Loucy (cell line): ENCODE results near the gene C20orf204.

Source experiments
- H2AFZ ChIP-seq: fragments of 200-600 bp; sonication (generic); 2 replicates; pipeline ENCODE4 v1.6.0; 2016; ENCODE audit warnings: antibody characterized with exemption, mild to moderate bottlenecking, low read length, moderate library complexity
- H3F3A ChIP-seq: fragments of 200-600 bp; 2 replicates; pipeline ENCODE4 v1.6.0; 2016; ENCODE audit warnings: antibody characterized with exemption, low read depth, mild to moderate bottlenecking
- H3K27me3 ChIP-seq: fragments of 200-600 bp; sonication (generic); 2 replicates; pipeline ENCODE4 v1.6.1; 2014; ENCODE audit warnings: low read length, mild to moderate bottlenecking; ENCODE audit not compliant: insufficient read depth, poor library complexity, severe bottlenecking
- H3K36me3 ChIP-seq: fragments of 200-600 bp; sonication (generic); 2 replicates; pipeline ENCODE4 v1.6.1; 2016; ENCODE audit warnings: low read length; ENCODE audit not compliant: insufficient read depth
- H3K4me1 ChIP-seq: fragments of 200-600 bp; sonication (generic); 2 replicates; pipeline ENCODE4 v1.5.1; 2014; ENCODE audit warnings: low read length, mild to moderate bottlenecking; ENCODE audit not compliant: insufficient read depth, poor library complexity, severe bottlenecking
- H3K4me2 ChIP-seq: fragments of 200-600 bp; sonication (generic); 2 replicates; pipeline ENCODE4 v1.6.0; 2014; ENCODE audit warnings: antibody characterized with exemption, low read length, low read depth, mild to moderate bottlenecking; ENCODE audit not compliant: poor library complexity, severe bottlenecking
- H3K4me3 ChIP-seq: fragments of 200-600 bp; sonication (generic); 2 replicates; pipeline ENCODE4 v1.5.1; 2014; ENCODE audit warnings: low read length, mild to moderate bottlenecking, mixed read lengths; ENCODE audit not compliant: poor library complexity, severe bottlenecking
- H3K79me2 ChIP-seq: fragments of 200-600 bp; sonication (generic); 2 replicates; pipeline ENCODE4 v1.6.1; 2014; ENCODE audit warnings: low read length; ENCODE audit not compliant: insufficient read depth
- H3K9ac ChIP-seq: fragments of 200-600 bp; sonication (generic); 2 replicates; pipeline ENCODE4 v1.6.0; 2014; ENCODE audit warnings: mild to moderate bottlenecking, low read depth, low read length, moderate library complexity; ENCODE audit not compliant: poor library complexity, severe bottlenecking
- H3K9me2 ChIP-seq: fragments of 200-600 bp; sonication (generic); replicated peaks from 2 replicates; pipeline ENCODE4 v1.6.1; 2016; ENCODE audit warnings: low read depth, low read length, mixed read lengths
- H3K9me3 ChIP-seq: fragments of 200-600 bp; sonication (generic); 2 replicates; pipeline ENCODE4 v1.6.1; 2014; ENCODE audit warnings: mild to moderate bottlenecking, antibody characterized with exemption, low read length, low read depth; ENCODE audit not compliant: insufficient read depth
- H4K20me1 ChIP-seq: fragments of 200-600 bp; sonication (generic); 2 replicates; pipeline ENCODE4 v1.6.0; 2014; ENCODE audit warnings: antibody characterized with exemption, low read length, mild to moderate bottlenecking; ENCODE audit not compliant: insufficient read depth, poor library complexity, severe bottlenecking
- EZH2phosphoT487 ChIP-seq: fragments of 200-600 bp; IDR thresholded peaks from 2 replicates; pipeline ENCODE4 v1.6.1; 2018; ENCODE audit warnings: antibody characterized with exemption, mild to moderate bottlenecking, moderate library complexity, borderline replicate concordance
- TF ChIP-seq, protein P1 (sequence below): fragments of 200-600 bp; sonication (generic); conservative IDR thresholded peaks from 2 replicates; pipeline ENCODE4 v1.5.1; 2014; ENCODE audit warnings: mild to moderate bottlenecking, antibody characterized with exemption, low read length

Gene C20orf204

DNA sequence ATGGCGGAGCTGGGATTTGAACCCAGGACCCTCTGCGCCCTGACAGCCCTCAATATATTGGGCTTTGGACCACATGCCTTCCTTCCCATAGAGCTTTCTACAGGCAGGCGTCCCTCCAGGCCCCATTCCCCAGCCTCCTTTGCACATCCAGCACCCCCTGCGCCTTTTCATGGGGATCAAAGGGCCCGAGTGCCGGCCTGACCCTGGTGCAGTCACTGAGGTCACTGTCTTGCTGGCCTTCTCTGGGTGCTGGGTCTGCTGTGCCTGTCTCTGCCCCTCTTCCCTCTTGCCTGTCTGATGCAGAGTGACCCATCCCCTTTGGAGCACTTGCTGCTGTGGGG is 45.6 kb downstream of the C20orf204 start:
- H3K4me2 ChIP-seq, result peak overlapping the region; percentile 90
- peak overlapping the region; percentile 61 for H3K9ac ChIP-seq
- H3K4me1 ChIP-seq, result peaks cover 45% of the 10 kb centered on the region
- TF ChIP-seq, protein P1, sequence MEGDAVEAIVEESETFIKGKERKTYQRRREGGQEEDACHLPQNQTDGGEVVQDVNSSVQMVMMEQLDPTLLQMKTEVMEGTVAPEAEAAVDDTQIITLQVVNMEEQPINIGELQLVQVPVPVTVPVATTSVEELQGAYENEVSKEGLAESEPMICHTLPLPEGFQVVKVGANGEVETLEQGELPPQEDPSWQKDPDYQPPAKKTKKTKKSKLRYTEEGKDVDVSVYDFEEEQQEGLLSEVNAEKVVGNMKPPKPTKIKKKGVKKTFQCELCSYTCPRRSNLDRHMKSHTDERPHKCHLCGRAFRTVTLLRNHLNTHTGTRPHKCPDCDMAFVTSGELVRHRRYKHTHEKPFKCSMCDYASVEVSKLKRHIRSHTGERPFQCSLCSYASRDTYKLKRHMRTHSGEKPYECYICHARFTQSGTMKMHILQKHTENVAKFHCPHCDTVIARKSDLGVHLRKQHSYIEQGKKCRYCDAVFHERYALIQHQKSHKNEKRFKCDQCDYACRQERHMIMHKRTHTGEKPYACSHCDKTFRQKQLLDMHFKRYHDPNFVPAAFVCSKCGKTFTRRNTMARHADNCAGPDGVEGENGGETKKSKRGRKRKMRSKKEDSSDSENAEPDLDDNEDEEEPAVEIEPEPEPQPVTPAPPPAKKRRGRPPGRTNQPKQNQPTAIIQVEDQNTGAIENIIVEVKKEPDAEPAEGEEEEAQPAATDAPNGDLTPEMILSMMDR, result no peak
- no peak for TF ChIP-seq EZH2phosphoT487
- H3K4me3 ChIP-seq, result no peak overlapping the region
- no peaks in the 10 kb centered on the region for H3K36me3 ChIP-seq
- H3K27me3 ChIP-seq, result no peaks in the 10 kb centered on the region
- 0 out of 2 replicates have a peak, but pooled peaks cover 11% of the 10 kb centered on the region for H3K79me2 ChIP-seq
- H3F3A ChIP-seq, result peaks cover 20% of the 10 kb centered on the region
- no peak overlapping the region for H2AFZ ChIP-seq
- H3K9me2 ChIP-seq, result no peaks in the 10 kb centered on the region
- no peaks in the 10 kb centered on the region for H4K20me1 ChIP-seq
- no peaks in the 10 kb centered on the region for H3K9me3 ChIP-seq

DNA sequence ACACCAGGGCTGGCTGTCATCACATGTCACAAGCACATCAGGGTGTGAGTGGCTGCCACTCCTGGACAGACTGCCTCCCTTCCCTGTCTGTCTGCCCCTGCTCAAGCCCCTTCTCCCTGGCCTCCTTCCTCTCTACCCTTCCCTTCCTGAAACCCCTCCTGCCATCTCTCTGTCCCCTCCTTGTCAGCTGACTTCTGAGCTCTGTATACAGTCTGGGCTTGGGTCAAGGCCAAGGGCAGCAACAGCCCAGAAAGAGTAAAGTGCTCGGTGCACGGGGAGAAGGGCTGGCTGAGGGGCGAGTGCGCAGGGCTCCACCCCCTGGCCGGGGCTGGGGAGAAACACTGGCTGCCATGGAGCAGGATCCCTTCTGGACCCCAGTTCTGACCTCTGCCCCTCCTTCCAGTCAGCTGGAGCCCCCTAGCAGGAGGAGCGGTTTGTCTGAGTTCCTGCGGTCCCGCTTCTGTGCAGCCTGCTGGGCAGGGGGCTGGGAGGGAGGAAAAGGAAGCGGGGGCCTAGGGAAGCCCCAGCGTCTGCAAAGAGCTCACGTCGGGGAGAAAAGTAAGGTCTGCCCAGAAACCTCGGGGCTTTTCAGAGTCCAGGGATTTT is 46.2 kb downstream of the C20orf204 start:
- H3K36me3 ChIP-seq, result no peaks in the 10 kb centered on the region
- TF ChIP-seq, protein P1, result peak; percentile 27; the same call in 1 of the 2 replicates
- no peak for TF ChIP-seq EZH2phosphoT487
- peak overlapping the region; percentile 90 for H3K4me2 ChIP-seq
- no peaks in the 10 kb centered on the region for H4K20me1 ChIP-seq
- 0 out of 2 replicates have a peak overlapping the region, but pooled peaks have one; percentile 35 for H2AFZ ChIP-seq
- H3F3A ChIP-seq, result peaks cover 20% of the 10 kb centered on the region
- H3K9ac ChIP-seq, result peak overlapping the region; percentile 61
- H3K4me1 ChIP-seq, result peaks cover 38% of the 10 kb centered on the region
- 0 out of 2 replicates have a peak, but pooled peaks cover 8% of the 10 kb centered on the region for H3K79me2 ChIP-seq
- H3K9me3 ChIP-seq, result no peaks in the 10 kb centered on the region
- H3K4me3 ChIP-seq, result peak overlapping the region; percentile 29
- no peaks in the 10 kb centered on the region for H3K27me3 ChIP-seq
- no peaks in the 10 kb centered on the region for H3K9me2 ChIP-seq

DNA sequence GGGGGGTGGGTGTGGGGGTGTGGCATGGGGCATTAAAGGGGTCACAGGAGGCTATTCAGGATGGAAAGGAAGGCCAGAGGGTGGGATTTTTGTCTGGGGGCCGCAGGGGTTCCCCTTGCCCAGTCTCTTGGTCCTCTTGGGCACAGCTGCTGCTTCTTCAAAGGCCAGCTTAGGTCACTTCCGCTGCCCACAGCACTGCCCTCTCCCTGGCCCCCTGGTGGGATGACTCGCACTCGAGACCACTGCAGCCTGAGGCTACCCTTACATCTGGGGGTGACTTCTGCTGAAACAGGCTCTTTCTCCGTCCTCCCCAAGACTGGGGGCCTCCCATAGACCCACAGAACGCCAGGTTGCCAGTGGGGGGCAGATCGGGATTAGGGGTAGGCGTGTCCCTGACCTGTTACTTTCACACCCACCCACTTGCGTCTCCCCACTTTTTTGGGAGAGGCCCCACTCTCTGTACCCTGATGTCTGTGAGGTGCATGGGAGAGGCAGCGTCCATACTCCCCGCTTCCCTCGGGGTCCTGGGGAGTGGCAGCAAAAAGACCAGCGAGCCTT is 46.9 kb downstream of the C20orf204 start:
- Histone ChIP-seq H3K4me3 (peak overlapping the region; percentile 70), H3K79me2 (0 out of 2 replicates have a peak, but pooled peaks cover 2% of the 10 kb centered on the region), H3K9me2 (no peaks in the 10 kb centered on the region), H3K9ac (peak overlapping the region; percentile 61), H4K20me1 (no peaks in the 10 kb centered on the region), H3K4me1 (peaks cover 32% of the 10 kb centered on the region), H3K36me3 (no peaks in the 10 kb centered on the region), H3F3A (peaks cover 20% of the 10 kb centered on the region), H3K9me3 (no peaks in the 10 kb centered on the region), H2AFZ (peak overlapping the region; percentile 89; the same call in 1 of the 2 replicates), H3K4me2 (peak overlapping the region; percentile 90), H3K27me3 (no peaks in the 10 kb centered on the region)
- TF ChIP-seq EZH2phosphoT487, result no peak
- TF ChIP-seq, protein P1, result no peak
